NT2/D1 (cell line): ENCODE data around the gene LTC4S.

Experiments
- DNase-seq: peaks from one replicate; pipeline ENCODE4 v3.0.0-alpha.2; 2011; ENCODE audit warnings: low read depth, low spot score
- H3K27me3 ChIP-seq: 2 replicates; pipeline ENCODE4 v1.6.0; 2011; ENCODE audit warnings: mild to moderate bottlenecking; ENCODE audit not compliant: insufficient read length, insufficient read depth
- H3K36me3 ChIP-seq: 2 replicates; pipeline ENCODE4 v1.6.1; 2011; ENCODE audit warnings: mild to moderate bottlenecking, low read length, mixed read lengths; ENCODE audit not compliant: insufficient read depth, insufficient read length
- H3K4me1 ChIP-seq: 2 replicates; pipeline ENCODE4 v1.5.1; 2011; ENCODE audit not compliant: insufficient read depth, insufficient read length
- H3K4me3 ChIP-seq: 2 replicates; pipeline ENCODE4 v1.5.1; 2011; ENCODE audit warnings: low read depth; ENCODE audit not compliant: insufficient read length
- H3K9ac ChIP-seq: 2 replicates; pipeline ENCODE4 v1.6.0; 2011; ENCODE audit warnings: low read depth; ENCODE audit not compliant: insufficient read length
- H3K9me3 ChIP-seq: 2 replicates; pipeline ENCODE4 v1.5.1; 2011; ENCODE audit warnings: mild to moderate bottlenecking, low read length; ENCODE audit not compliant: insufficient read depth
- SUZ12 ChIP-seq: IDR thresholded peaks from 2 replicates; pipeline ENCODE4 v1.6.1; 2011; ENCODE audit not compliant: insufficient read length, insufficient read depth; ENCODE audit errors: extremely low read depth
- YY1 ChIP-seq: IDR thresholded peaks from 2 replicates; pipeline ENCODE4 v1.6.1; 2011; ENCODE audit not compliant: insufficient read length, insufficient read depth
- ZNF274 ChIP-seq: IDR thresholded peaks from 2 replicates; pipeline ENCODE4 v1.6.1; 2011; ENCODE audit warnings: mild to moderate bottlenecking, low read depth, low read length

The LTC4S gene

GRCh38 chr5:179766021-179766725, 27.6 kb upstream of the LTC4S start:
- H3K4me3 ChIP-seq = no peak overlapping the region
- DNase-seq = no peak
- H3K4me1 ChIP-seq = peaks cover 18% of the 10 kb centered on the region
- no peaks in the 10 kb centered on the region for H3K9me3 ChIP-seq
- no peak overlapping the region for H3K9ac ChIP-seq
- TF ChIP-seq YY1 = no peak
- no peak for TF ChIP-seq ZNF274
- TF ChIP-seq SUZ12 = no peak
- H3K36me3 ChIP-seq = peaks cover 55% of the 10 kb centered on the region
- H3K27me3 ChIP-seq = no peaks in the 10 kb centered on the region

- DNase-seq = no peak
- TF ChIP-seq ZNF274 = no peak
- TF ChIP-seq SUZ12 = no peak
- TF ChIP-seq YY1 = no peak
- peaks cover 18% of the 10 kb centered on the region for H3K4me1 ChIP-seq
- no peak overlapping the region for H3K4me3 ChIP-seq
- peaks cover 62% of the 10 kb centered on the region for H3K36me3 ChIP-seq
- H3K9ac ChIP-seq = no peak overlapping the region
- H3K27me3 ChIP-seq = no peaks in the 10 kb centered on the region
- no peaks in the 10 kb centered on the region for H3K9me3 ChIP-seq
These were observed 26.9 kb upstream of the LTC4S start for GRCh38 chr5:179766726-179767455.

- no peak for DNase-seq
- Histone ChIP-seq H3K36me3 (peaks cover 66% of the 10 kb centered on the region), H3K4me3 (no peak overlapping the region), H3K9me3 (no peaks in the 10 kb centered on the region), H3K27me3 (no peaks in the 10 kb centered on the region), H3K4me1 (peaks cover 17% of the 10 kb centered on the region), H3K9ac (no peak overlapping the region)
- no peak for TF ChIP-seq YY1
- no peak for TF ChIP-seq SUZ12
- no peak for TF ChIP-seq ZNF274
These were observed 26.2 kb upstream of the LTC4S start for GRCh38 chr5:179767496-179768100.

- Histone ChIP-seq H3K36me3 (peaks cover 73% of the 10 kb centered on the region), H3K4me1 (peaks cover 17% of the 10 kb centered on the region), H3K9ac (no peak overlapping the region), H3K9me3 (no peaks in the 10 kb centered on the region), H3K4me3 (no peak overlapping the region), H3K27me3 (no peaks in the 10 kb centered on the region)
- TF ChIP-seq YY1 (no peak), SUZ12 (no peak), ZNF274 (no peak)
- DNase-seq = no peak
These were observed 25.3 kb upstream of the LTC4S start for GRCh38 chr5:179768326-179769085.

GRCh38 chr5:179769271-179769670, 24.5 kb upstream of the LTC4S start:
- no peak for DNase-seq
- H3K9ac ChIP-seq = no peak overlapping the region
- peaks cover 81% of the 10 kb centered on the region for H3K36me3 ChIP-seq

GRCh38 chr5:179769796-179770195, 24.0 kb upstream of the LTC4S start:
- Histone ChIP-seq H3K9me3 (no peaks in the 10 kb centered on the region), H3K9ac (no peak overlapping the region), H3K27me3 (no peaks in the 10 kb centered on the region), H3K4me3 (no peak overlapping the region), H3K36me3 (peaks cover 86% of the 10 kb centered on the region), H3K4me1 (peaks cover 12% of the 10 kb centered on the region)
- TF ChIP-seq ZNF274 (no peak), SUZ12 (no peak), YY1 (no peak)
- DNase-seq = no peak

More at GRCh38 chr5:179769271-179769670, 24.5 kb upstream of the LTC4S start:
- no peak for TF ChIP-seq SUZ12
- no peak for TF ChIP-seq YY1
- TF ChIP-seq ZNF274 = no peak
- no peak overlapping the region for H3K4me3 ChIP-seq
- no peaks in the 10 kb centered on the region for H3K9me3 ChIP-seq
- H3K4me1 ChIP-seq = peaks cover 12% of the 10 kb centered on the region
- H3K27me3 ChIP-seq = no peaks in the 10 kb centered on the region
